Hindlimb muscle (tissue), 1 donor: ENCODE results near the gene GRM4. TPM values are rescaled to one million over a fixed set of nuclear protein-coding genes. Genes with fewer than 3 reads are reported as not detected.
"Not testable (repeated sequence)": the region's sequence is repeated elsewhere in the genome, so short reads cannot be mapped to it uniquely, and the experiment has no call there.

Source experiments
- DNase-seq: peaks from one replicate; pipeline ENCODE4 v3.0.0-alpha.2; 2013
- polyA plus RNA-seq: library from polyadenylated mRNA; unstranded; fragments of 120-200 nt; gene quantifications from one replicate; pipeline ENCODE4 v1.2.1, GENCODE V29; 2013; ENCODE audit not compliant: insufficient read length

GRM4 gene
- polyA plus RNA-seq: 3.8 TPM

- DNase-seq: no peak
Measured at GRCh38 chr6:34146021-34146782, at the start of gene GRM4. TSS of gene GRM4 (minus strand) at chr6:34146087. CDS start at chr6:34133496, 12,591 bp downstream.

- no peak for DNase-seq
Measured at GRCh38 chr6:34194772-34195171, 48.9 kb upstream of the GRM4 start.

- DNase-seq: no peak
Measured at GRCh38 chr6:34190504-34191122, 44.7 kb upstream of the GRM4 start.

GRCh38 chr6:34189806-34190503 is 44.1 kb upstream of the GRM4 start:
- DNase-seq: no peak

- not testable (repeated sequence) for DNase-seq
Measured at GRCh38 chr6:34184726-34185125, 38.8 kb upstream of the GRM4 start.

- no peak for DNase-seq
Measured at GRCh38 chr6:34182751-34183531, 37.1 kb upstream of the GRM4 start.

GRCh38 chr6:34181908-34182307 is 36.0 kb upstream of the GRM4 start:
- DNase-seq: no peak

GRCh38 chr6:34179106-34179720 is 33.3 kb upstream of the GRM4 start:
- DNase-seq: no peak

GRCh38 chr6:34178357-34179105 is 32.6 kb upstream of the GRM4 start:
- no peak for DNase-seq

- DNase-seq: no peak
Measured at GRCh38 chr6:34177181-34177591, 31.3 kb upstream of the GRM4 start.

- no peak for DNase-seq
Measured at GRCh38 chr6:34176261-34177031, 30.6 kb upstream of the GRM4 start.

GRCh38 chr6:34174846-34175399 is 29.0 kb upstream of the GRM4 start:
- DNase-seq: no peak

- no peak for DNase-seq
Measured at GRCh38 chr6:34172961-34173775, 27.3 kb upstream of the GRM4 start.

GRCh38 chr6:34170346-34170745 is 24.5 kb upstream of the GRM4 start:
- DNase-seq: no peak

- DNase-seq: no peak
Measured at GRCh38 chr6:34169897-34170296, 24.0 kb upstream of the GRM4 start.

GRCh38 chr6:34161857-34162515 is 16.1 kb upstream of the GRM4 start:
- no peak for DNase-seq

GRCh38 chr6:34159844-34160243 is 14.0 kb upstream of the GRM4 start:
- no peak for DNase-seq

- DNase-seq: no peak
Measured at GRCh38 chr6:34158876-34159275, 13.0 kb upstream of the GRM4 start.

GRCh38 chr6:34157851-34158250 is 12.0 kb upstream of the GRM4 start:
- no peak for DNase-seq
